Erythroblast (primary cell): ENCODE results near the gene RNF39.

Experiments
- GATA1 ChIP-seq: IDR thresholded peaks from 2 replicates; pipeline ENCODE4 v1.6.1; 2011; ENCODE audit warnings: low read depth, mild to moderate bottlenecking, control low read depth, low read length, moderate library complexity
- POLR2A ChIP-seq: IDR thresholded peaks from 2 replicates; pipeline ENCODE4 v1.6.1; 2011; ENCODE audit warnings: mild to moderate bottlenecking, low read length

DNA sequence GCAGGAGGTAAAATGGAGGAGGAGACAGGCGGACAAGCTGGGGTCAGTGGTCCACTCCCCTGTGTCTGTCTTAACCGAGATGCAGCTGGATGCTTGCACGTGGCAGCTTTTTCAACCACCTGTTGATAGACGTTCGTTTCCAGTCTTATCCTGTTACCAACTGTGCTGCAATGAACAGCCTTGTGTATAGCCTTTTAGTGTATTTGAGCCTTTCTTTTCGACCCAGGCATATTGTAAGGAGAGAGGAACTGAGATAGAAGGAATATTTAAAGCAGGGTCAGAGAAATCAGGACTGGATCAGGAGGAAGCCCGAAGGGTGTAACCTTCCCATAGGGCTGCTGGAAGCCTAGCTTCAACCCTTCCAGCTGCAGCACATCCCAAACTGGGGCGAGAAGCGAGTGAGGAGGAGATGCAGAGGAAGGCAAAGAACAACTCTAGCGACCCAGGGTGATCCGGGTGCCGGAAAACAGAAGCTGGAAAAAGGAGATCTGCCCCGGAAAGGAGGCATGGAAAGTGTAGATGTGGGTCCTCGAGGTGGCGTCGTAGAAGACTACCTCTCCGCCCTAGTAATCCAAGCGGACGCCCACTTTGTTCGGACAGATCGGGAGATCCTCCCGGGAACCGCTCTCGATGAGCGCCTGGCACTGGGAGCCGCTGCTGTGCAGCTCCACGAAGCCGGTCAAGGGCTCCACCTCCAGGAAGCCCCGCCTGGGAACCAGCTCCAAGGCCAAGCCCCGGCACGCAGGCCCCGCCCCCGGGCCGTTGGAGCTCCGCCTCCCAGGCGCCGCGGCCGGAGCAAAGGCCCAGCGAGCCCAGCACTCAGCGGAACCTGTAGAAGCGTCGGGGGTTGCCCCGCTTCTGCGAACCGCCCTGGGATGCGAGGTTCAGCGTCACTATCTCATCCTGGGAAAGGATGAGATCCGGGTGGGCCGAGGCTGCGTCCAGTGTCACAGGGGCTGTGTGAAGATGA, 26.2 kb upstream of the RNF39 start:
- TF ChIP-seq POLR2A, result peak; percentile 36
- TF ChIP-seq GATA1, result no peak
